Gastroesophageal sphincter (tissue), 3 donors: ENCODE results near the gene MDGA2.
"Not testable (repeated sequence)": the region's sequence is repeated elsewhere in the genome, so short reads cannot be mapped to it uniquely, and the experiment has no call there.

Source experiments
- POLR2A ChIP-seq, 2 donors: fragments of 450-650 bp; IDR thresholded peaks; one replicate each; pipeline ENCODE4 v1.6.1; 2017; ENCODE audit warnings: antibody characterized with exemption in 2 of 2, mild to moderate bottlenecking in 2 of 2, moderate library complexity in 1 of 2
- POLR2AphosphoS5 ChIP-seq: sonication (generic); formaldehyde crosslinking; IDR thresholded peaks from one replicate; pipeline ENCODE4 v1.6.1; 2017; ENCODE audit warnings: antibody characterized with exemption
- TF ChIP-seq, protein P1 (sequence below), 4 experiments: fragments of 200-600 bp in 2 of 4; fragments of 450-650 bp in 2 of 4; sonication (generic) in 1 of 4; IDR thresholded peaks; one replicate each; pipeline ENCODE4 v1.5.1; 2017 to 2019; ENCODE audit warnings: antibody characterized with exemption in 4 of 4, mild to moderate bottlenecking in 2 of 4, moderate library complexity in 2 of 4

- TF ChIP-seq POLR2AphosphoS5; POLR2A (IDR thresholded peaks at IDR 0.05): not testable (repeated sequence)
- TF ChIP-seq, protein P1, sequence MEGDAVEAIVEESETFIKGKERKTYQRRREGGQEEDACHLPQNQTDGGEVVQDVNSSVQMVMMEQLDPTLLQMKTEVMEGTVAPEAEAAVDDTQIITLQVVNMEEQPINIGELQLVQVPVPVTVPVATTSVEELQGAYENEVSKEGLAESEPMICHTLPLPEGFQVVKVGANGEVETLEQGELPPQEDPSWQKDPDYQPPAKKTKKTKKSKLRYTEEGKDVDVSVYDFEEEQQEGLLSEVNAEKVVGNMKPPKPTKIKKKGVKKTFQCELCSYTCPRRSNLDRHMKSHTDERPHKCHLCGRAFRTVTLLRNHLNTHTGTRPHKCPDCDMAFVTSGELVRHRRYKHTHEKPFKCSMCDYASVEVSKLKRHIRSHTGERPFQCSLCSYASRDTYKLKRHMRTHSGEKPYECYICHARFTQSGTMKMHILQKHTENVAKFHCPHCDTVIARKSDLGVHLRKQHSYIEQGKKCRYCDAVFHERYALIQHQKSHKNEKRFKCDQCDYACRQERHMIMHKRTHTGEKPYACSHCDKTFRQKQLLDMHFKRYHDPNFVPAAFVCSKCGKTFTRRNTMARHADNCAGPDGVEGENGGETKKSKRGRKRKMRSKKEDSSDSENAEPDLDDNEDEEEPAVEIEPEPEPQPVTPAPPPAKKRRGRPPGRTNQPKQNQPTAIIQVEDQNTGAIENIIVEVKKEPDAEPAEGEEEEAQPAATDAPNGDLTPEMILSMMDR (IDR thresholded peaks at IDR 0.05): not testable (repeated sequence)
These were observed 393.6 kb downstream of the MDGA2 start for GRCh38 chr14:47281761-47282160.
